Epidermal melanocyte (primary cell): Measurements from ENCODE around the gene WDSUB1.

Experiments used
- DNase-seq: peaks from one replicate; pipeline ENCODE4 v3.0.0; 2011; ENCODE audit warnings: low spot score; ENCODE audit not compliant: insufficient read length

WDSUB1 gene

DNA sequence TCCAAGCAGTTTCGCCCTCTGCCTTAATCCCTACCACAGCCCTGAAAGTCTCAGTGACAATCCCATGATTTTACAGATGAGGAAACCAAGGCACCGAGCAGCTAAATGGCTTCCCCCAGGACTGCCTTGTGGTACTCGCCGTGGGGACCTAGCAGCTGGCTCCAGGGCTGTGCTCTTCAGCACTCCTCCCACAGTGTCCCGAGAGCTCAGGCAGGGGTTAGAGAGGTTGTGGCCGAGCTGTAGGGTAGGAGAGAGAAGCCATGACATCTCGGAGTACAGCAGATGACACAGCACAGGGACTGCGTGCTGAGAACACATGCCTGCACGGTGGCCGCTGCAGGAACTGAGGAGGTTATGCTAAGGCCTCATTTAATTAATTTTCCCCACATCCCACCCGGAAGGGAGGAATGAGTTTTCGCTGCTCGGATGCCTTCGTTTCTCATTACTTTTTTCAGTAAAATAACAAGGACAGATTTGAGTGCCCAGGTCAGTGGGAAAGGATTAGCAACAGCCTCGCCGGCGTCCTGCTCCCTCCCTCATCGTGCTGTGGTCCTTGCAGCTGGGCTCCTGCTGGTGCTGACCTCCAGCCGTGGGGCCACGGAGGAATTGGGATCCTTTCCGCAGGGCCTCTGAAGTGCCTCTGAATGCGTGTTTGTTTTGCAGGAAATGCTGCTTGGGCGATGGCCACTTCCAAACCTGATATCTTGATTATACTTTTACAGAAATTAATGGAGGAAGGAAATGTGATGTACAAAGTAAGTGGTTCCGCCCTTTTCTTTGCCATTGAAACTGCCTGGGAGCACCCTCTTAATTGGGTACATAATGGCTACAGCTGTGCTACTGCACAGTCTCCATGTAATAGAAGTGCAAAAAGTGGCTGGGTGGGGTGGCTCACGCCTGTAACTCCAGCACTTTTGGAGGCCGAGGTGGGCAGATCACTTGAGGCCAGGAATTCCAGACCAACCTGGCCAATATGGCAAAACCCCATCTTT, 61.2 kb downstream of the WDSUB1 start:
- DNase-seq: no peak

DNA sequence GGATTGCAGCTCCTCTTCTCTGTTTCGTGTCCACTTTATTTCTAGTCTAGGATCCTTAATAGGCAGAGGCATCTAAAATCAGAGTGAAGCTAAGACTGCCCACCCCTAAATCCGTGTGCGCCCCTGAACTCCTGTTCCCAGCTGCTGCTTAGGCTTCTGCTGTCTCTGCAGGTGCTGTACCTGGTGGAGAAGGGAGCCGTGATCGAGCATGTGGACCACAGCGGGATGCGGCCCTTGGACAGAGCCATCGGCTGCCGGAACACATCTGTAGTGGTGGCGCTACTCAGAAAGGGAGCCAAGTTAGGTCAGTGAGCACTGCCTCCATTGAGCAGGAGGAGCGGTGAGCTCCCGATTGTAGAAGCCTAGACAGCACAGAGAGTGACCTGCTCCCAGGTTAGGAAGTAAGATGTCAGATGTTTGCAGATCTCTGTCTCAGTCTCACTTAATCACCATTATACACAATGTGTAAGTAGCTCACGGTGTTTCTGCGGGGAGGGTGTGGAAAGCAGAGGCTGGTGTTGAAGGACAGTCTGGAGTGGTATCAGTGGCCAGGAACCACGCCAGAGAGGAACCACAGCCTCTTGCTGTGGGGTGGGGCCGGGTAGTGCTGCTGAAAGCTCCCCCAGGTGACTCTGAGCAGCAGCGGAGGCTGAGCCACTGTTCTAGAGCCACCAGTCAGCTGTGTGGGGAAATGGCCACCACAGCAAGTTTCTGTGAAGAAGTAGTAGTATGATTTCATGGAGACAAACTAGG, 62.3 kb downstream of the WDSUB1 start:
- no peak for DNase-seq

DNA sequence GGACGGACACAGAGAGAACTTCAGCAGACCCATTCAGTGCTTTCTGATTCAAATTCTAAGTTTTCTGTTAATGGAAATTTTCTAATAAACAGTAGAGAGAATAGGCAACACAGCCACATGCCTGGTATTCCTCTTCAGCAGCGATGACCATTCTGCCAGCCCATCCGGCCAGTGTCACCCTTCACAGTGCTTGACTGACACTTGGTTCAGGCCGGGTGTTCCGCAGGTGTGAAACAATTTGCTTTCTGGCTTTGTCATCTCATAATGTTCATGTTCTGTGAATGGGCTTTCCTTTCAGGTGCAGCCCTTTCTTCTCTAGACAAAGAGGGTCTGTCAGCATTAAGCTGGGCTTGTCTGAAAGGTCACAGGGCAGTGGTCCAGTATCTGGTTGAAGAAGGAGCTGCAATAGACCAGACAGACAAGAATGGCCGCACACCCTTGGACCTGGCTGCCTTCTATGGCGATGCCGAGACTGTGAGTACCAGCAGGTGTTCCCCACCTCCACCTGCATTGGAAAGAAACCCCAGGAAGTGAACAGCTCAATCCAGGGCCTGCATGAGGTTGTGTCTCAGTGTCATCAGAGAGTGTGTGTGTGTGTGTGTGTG, 67.0 kb downstream of the WDSUB1 start:
- no peak for DNase-seq

DNA sequence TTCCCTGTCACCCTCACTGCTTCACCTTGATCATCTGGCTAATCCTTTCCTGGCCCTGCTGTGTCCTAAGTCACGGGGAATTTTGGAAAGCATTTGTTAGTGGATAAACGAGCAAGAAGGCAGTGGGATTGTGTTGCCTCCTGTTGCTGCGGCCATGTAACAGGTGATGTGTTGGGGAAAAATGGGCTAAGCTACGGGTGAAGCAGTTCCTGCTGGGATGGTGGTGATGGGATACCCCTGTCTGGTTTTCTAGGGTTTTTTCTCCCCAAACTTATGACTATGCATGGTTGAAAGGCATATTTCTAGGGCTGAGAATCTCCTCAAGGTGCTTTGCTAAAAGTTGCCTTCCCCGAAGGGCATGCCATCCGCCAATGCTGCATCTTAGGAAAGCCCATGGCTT, 68.1 kb downstream of the WDSUB1 start:
- no peak for DNase-seq

DNA sequence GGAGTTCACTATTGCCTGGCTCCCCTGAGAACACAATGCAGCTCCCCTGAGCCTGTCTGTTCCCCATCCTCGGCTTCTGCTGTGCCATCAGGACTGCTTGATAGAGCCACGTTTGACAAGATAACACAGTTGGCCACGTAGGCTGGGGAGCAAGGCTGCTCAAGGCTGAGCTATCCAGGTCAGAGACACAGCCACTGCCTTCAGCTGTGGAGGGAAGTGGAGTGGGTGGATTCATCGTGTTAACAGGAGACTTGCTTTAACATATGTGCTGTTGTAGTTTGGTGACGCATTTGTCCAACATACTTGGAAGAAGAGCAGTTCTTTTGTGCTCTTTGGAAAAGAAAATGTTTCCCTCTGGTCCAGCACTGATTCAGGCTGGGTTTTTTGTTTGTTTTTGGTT, 68.8 kb downstream of the WDSUB1 start:
- DNase-seq: no peak

DNA sequence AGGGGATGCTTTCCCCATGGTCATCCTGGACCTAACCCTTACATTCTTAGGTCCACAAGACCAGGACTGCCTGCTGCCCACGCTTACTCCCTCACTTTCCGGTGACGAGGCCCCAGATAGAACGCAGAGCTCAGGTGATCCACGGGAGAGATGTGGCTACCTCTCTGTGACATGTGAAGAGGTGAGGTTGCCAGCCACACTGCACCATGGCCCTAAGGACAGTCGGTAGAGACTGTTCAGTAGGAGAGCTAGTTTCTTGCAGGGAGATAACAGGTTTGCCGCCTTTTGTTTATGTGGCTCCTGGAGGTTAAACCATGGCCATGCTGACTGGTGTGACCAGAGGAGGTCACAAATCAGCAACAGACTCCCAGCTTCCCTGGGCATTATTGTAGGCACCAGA, 71.4 kb downstream of the WDSUB1 start:
- no peak for DNase-seq

DNA sequence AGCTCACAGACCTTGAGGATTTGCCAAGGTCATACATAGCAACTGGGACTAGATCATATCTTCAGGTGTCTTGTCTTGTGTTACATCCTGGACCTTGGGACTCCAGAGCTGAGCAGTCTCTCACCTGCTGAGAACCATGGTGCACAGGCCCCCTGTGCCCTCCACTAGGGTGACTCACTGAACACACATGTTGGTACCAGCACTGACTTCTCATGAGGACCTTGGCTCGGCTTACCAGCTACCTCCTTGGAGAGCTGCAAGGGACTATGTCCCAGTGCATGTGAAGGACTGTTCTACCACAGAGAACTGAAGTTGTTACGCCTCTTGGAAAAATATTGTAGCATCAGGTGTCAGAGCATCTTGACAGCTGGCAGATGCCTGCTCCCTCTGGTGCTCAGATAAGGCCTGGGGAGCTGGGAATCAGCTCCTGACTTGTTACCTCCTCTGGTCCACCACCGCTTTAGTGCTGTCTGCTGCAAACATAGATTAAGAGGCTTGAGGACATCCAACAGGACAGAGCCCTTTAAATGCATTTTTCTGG, 72.1 kb downstream of the WDSUB1 start:
- DNase-seq: no peak

DNA sequence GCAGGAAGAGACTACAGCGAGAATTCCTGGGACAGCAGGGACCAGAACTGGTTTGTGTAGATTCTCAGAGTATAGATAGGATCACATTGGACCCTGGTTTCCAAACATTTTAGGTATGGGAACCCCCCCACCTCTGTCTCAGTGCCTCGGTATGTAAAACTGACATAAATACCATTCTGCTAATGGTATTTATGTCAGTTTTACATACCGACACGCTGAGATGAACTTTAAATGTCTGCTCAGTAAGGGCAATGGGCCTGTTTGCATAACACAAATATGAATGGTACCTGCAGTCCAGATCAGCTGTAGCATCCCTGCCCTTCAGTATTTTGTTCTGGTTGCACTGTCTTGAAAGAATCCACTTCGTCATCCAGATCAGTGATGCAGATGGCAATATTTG, 73.2 kb downstream of the WDSUB1 start:
- no peak for DNase-seq

DNA sequence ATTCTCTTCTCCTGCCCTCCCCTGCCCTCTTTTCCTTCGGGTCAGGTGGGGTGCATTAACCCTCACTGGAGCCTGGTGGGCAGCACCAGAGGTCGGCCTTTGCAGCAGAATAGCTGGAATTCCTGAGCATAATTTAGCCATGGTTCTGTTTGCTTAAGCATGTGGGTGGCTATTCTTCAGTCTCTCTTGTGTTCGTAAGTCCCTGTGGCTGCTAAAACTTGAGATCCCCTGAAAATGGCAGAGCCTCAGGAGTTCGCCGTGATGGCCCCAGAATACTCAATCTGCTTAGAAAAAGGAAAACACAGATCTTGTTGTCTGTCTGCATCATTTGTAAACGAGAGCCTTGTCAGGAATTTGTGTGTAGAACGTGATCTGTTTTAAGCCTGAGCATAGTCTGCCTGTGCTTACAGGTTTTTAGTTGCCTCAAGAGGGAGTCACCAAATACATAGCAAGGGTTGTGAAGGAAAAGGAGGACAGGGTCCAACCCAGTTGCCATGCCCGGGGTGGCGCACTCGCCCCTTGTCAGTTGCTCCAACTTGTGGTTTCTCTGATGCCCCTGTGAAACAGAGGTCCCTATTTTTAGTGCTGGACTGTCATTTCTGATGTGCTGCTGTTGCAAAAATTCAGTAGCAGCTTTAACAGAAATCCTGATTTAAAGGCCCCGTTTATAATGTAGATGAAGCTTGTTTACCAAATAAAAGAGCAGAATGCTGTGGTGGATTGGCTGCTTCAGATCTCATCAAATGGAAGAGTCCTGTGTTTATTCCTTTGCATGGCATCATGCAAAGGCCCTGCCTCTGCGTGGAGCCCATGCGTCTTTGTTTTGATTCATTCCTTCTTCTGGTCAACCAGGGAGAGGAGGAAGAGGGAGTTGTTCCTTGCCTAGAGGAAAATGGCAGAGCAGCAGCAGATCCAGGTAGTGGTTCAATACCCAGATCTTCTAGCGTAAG, 74.8 kb downstream of the WDSUB1 start:
- DNase-seq: no peak

DNA sequence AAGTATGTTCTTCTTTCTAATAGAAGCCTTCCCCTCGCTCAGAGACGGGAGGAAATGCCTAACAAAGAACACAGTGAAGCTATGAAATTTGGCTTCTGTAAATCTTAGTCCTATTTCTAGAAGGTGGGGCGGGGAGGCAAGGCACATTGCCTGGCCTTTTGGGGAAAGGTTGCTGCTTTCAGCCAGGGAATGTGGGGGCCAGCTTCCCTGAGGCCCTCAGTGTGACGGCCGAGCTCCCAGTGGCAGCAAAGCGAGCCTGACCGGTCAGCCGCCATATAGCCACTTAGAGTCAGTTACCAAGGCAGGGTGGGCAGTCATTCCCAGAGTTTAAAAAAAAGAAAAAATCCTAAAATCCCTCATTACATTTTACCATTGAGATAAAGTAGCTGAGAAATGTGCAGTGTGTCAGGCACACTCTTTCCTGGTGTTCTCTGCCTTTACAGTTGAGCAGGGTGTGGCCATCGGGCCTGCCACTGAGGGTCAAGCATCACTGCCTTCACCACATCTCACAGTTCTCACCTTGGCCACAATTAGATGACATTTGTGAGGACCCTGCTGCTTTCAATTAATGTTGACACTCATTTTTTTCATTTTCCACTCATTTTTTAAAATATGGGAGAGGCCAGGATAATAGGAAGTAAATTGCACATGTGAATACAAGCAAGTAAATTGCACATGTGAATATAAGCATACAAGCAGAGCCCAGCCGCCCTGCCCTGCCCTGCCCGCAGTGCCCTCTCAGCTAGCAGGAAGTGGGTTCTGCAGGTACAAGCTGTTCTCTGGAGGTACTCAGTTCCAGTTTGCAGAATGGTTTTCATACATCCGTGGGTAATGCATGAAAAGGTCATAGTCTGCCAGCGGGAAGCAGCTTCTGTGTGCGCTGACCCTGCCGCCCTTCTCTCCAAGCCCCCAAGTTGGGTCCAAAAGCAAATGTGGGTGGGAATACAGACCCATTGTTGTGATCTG, 76.9 kb downstream of the WDSUB1 start:
- DNase-seq: no peak

DNA sequence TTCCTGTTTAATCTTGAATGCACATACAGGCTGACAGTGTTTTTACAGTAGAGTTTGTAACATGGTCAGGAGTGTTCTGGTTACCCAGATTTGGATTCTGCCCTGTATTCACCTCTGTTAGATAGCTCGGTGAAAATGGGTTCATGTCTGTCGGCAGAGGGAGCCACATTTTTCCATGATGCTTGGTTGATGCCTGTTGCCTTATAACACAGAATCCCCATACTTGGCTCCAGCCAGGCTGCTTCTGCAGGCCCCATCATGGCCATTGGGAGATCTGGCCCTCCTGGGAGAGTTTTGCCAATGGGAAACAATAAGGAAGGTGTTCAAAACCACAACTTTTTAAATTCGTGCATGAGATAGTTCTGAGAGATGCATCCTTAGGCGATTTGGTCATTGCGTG, 78.1 kb downstream of the WDSUB1 start:
- no peak for DNase-seq

DNA sequence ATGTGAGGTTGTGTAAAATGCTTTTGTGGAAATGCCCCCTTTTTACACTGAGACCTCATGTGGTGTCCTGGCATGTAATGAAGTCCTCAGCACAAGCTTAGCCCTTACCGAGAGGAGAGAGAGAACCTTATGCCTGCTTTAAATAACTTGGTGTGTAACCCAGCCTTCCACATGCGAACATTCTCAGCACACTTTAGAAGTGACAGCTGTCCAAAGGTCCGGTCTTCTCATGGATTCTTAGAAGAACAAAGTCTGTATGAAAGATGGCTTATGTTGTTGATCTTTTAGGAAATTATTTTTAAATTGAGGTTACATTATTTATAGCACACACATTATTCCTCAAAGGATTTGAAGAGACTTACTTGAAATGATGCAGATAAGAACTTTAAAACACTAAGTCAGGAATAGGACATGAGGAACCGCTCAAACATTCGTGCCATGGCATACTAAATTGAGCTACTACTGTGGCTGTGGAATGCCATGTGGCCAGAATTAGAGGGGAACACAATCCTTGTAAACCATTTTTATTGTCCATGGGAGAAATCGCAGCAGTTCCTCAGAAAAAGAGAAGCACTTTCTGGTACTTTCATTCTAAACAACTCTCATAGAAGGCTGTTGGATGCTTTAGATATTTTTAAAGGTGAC, 79.6 kb downstream of the WDSUB1 start:
- peak; percentile 27 for DNase-seq

DNA sequence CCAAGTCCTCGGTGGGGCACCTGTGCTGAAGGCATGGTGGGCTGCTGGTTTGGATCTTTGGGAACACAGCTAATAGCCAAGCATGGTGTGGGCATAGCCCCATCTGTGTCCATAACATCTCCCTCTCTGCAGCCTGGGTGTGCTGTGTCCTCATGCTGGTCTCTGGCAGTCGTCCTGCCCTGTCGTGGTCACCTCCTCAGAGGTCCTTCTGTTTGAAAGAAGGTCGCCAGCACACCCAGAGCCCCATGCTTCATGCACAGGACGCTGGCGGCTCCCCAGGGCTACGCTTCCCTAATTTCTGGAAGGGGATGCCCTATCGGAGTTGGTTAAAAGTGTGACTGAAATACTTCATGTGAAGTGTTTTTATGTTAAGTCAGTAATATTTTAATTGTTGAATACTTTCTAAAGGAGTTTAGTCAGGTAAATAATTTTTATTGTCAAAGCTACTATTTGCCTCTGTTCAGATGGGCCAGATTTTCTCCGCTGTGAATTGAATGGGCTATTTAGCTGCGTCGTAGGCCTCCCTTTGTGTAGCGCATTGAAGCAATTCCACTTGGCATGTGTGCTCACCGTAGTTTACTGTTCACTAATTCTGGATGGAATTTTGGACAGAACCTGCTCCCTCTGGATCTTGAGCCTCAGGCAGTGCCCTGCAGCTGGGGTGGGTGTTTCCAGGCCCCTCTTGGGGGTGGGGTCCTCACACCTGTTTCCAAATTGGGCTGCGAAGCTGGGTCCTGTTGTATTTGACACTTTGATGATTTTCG, 81.9 kb downstream of the WDSUB1 start:
- no peak for DNase-seq

DNA sequence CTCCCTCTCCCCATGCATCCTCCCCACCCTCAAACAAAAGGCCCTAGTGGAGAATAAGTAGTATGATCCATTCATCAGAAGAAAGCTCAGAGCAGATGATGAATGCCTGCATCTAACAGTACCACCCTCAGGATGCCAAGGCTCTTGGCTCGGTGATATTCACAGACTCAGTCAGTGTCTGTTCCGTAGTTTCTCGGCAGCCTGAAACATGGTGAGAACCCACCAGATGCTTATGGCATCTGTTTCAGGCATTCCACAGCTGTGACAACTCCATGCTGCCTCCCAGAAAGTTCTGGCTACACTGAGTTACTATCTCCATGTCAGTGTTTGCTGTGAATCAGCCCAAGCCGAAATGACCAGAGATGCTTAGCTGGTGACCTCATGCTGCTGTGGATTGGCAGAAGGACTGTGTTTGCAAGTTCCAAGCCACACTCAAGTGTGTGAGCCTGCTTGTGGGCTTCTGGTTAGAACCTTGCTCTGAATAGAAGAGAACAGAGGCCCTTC, 83.9 kb downstream of the WDSUB1 start:
- DNase-seq: peak; percentile 69

DNA sequence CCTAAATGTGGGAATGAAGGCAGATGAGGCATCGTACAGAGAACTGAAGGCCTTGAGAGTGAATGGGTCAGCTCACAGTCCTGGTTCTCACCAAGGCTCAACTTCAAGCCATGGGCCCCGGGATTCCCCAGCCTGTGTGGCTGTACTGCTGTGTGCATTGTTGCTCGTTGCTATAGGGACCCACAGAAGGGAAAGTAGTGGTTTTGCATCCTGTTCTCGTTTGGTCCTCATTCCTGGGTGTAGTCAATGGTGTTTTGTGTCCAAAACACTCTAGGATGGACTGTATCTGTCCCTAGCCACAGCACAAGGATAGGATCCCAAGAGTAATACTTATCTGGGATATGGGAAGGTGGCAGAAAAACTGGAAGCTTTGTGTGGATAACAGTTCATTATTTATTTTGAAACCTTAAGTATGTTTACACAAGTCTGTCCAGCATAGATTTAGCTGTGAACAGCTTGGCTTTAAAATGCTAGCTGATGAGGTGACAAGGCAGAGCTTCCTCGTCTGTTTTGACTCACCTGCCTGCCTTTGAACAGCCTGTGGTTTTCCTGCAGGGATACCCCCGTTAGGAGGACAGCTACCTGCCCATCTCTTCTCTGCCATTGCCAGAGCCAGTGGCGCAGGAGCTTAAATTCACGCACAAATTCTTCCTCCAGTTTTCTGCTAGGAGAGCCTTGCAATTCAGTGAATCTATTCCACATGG, 85.0 kb downstream of the WDSUB1 start:
- no peak for DNase-seq

DNA sequence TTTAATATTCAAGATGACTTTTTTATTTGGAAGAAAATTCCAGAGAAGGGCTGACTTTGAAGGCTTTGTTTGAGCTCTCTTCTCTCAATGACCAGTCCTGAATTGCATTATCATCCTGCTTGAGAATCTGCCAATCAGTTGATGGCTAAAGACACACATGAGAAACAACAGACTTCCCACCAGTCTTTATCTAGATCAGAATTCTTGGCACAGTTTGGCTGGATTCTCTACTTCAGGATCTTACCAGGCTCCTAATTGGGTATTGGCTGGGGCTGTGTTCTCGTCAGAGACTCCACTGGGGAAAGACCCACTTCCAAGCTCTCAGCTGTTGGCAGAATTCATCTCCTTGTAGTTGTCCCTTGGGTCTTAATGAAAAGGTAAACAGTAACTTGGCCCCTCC, 86.0 kb downstream of the WDSUB1 start:
- DNase-seq: no peak

DNA sequence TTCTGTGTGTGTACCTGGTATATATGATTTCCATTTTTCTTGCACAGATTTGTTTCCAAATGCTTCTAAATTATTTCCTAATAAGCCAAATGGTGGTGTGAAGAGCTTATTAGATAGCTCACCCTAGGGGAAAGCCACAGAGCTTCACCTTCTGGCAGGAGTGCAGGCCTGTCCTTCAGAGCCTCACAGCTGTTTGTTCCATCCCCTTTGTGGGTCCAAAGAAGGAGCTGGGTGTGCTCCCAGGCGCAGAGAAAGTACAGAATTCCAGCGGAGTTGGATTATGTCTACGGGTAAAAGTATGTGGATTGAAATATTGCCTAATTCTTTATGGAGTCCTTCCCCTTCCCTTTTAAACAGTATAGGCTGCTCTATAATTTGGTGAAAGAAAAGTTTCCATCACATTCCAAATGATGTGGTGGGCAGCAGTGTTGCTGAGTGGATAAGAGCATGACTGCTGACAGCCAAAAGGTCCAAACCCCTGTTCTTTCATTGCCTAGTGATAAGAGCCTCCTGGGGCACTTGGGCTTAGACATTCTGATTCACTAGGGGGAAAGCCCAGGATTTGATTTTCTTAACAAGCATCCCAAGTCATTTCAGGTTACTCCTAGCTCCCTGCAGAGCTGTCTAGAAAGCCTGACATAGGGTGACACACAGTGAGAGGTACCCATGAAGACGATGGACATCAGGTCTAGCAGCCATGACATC, 86.6 kb downstream of the WDSUB1 start:
- DNase-seq: no peak
